Lower leg skin (tissue), 3 donors: Measurements from ENCODE around the gene MVB12B.

Experiments used
- CTCF ChIP-seq, 3 donors: fragments of 450-650 bp; IDR thresholded peaks; one replicate each; pipeline ENCODE4 v1.5.1; 2016; ENCODE audit warnings: antibody characterized with exemption in 3 of 3, mild to moderate bottlenecking in 3 of 3, moderate library complexity in 2 of 3
- POLR2A ChIP-seq, 2 donors: fragments of 450-650 bp; IDR thresholded peaks; one replicate each; pipeline ENCODE4 v1.6.1; 2016 to 2017; ENCODE audit warnings: antibody characterized with exemption in 2 of 2, mild to moderate bottlenecking in 1 of 2, moderate library complexity in 1 of 2

- TF ChIP-seq POLR2A (IDR thresholded peaks at IDR 0.05) (no peak), CTCF (IDR thresholded peaks at IDR 0.05) (no peak)
Observed at GRCh38 chr9:126521976-126522590, 195.5 kb downstream of the MVB12B start.
